Left forelimb (tissue), 1 donor: ENCODE data around the gene GALP.
"Not testable (repeated sequence)": the region's sequence is repeated elsewhere in the genome, so short reads cannot be mapped to it uniquely, and the experiment has no call there.

Source experiments
- DNase-seq: peaks from one replicate; pipeline ENCODE4 v3.0.0-alpha.2; 2018; ENCODE audit warnings: low spot score

Gene GALP

DNA sequence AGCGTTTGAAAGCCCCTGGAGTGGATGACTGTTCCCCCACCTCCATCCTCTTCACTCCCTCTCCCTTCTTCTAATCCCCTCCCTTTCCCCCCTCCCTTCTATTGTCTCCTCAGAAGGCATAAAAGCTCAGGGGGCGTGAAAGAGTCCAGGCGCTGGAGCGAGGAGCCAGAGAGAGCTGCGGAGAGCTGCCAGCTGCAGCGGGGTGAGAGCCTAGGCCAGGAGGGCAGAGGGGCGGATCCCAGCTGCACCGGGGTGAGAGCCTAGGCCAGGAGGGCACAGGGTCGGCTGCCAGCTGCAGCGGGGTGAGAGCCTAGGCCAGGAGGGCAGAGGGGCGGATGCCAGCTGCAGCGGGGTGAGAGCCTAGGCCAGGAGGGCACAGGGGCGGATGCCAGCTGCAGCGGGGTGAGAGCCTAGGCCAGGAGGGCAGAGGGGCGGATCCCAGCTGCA is at the start of gene GALP:
TSS of gene GALP (plus strand) at position 148 of the 447 bp plus-strand sequence. CDS start 1,101 bp downstream, outside the sequence.
- DNase-seq, result not testable (repeated sequence)

DNA sequence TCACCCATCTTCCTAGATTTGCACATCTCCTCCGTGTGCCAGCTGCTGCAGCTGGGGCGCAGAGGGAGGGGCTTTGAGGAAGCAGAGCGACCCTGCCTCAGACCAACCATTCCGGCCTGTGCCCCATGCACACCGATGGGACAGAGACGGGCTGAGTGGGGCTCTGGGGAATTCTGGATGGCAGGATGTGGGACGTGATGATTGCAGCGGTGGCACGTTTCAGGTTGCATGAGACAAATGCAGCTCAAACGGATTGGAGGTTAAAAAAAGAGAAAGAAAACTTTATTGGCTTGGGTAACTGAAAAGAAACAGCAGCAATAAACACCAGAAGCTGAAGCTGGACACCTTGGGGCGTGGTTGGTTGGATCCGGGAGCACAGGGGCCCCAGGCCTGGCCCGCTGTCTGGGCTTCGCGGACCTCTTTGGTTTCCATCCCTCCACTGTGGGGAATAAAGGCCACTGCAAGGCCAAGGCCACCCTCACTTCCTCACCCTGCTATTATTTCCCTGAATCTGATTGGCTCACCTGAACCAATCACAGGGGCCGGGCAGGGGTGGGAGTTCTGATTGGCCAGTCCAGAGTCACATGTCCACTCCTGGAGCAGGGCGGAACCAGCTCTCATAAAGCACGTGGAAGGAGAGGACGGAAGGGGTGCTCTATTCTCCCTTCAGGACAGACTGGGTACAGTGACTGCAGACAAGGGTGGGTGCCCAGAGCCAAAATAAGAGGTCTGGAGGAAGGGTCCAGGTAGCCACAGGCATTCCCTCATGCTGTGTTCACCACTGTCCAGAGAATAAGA is 48.6 kb upstream of the GALP start:
- no peak for DNase-seq

DNA sequence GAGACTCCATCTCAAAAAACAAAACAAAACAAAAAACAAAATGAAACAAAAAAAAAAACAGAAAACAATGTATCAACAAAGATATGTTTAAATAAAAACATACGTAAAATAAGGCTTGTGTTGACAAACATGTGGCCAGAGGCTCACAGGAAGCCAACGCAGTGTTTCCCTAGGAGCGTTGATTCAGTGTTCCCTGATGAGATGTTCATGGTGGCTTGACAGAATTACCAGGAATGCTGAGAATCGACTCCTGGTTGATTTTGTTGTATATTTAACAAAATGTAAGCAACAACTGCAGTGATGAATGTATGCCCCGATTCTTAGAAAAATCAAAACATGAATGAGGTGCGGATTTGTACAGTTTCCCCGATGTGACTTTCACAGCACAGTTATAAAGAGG is 45.8 kb upstream of the GALP start:
- no peak for DNase-seq

DNA sequence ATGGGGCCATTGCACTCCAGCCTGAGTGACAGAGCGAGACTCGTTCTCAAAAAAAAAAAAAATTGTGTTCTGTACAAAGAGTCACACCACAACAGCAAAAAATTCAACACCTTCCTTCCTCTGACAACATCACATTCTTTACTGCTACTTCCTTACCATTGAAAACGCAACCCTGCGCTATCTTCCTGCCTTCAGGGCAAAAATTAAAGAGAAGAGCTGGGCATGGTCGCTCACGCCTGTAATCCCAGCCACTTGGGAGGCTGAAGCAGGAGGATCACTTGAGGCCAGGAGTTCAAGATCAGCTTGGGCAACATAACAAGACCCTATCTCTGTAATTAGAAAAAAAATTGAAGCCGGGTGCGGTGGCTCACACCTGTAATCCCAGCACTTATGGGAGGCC is 44.2 kb upstream of the GALP start:
- no peak for DNase-seq

DNA sequence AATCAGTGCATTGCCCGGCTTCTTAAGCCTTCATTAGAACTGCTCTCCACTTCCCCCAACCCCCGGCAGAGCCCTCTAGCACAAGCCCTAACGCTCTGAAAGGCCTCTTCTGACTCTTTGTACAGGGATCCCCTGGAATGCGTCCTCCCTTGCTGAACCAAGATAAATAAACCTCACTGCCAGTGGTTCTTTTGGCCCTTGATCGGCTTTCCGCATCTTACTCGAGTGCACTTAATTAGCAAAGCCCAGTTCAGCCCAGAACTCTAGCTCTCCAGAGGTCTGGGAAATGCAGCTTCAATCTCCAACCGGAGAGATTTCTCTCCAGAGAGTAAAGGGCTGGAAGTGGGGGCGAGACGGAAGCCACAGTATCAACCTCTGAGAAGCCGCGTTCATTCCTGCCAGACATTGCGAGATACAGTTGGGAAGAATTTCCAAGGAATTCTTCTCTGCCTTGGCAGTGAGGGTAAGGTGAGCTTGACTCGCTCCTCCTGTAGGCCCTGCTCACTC is 43.4 kb upstream of the GALP start:
- no peak for DNase-seq

DNA sequence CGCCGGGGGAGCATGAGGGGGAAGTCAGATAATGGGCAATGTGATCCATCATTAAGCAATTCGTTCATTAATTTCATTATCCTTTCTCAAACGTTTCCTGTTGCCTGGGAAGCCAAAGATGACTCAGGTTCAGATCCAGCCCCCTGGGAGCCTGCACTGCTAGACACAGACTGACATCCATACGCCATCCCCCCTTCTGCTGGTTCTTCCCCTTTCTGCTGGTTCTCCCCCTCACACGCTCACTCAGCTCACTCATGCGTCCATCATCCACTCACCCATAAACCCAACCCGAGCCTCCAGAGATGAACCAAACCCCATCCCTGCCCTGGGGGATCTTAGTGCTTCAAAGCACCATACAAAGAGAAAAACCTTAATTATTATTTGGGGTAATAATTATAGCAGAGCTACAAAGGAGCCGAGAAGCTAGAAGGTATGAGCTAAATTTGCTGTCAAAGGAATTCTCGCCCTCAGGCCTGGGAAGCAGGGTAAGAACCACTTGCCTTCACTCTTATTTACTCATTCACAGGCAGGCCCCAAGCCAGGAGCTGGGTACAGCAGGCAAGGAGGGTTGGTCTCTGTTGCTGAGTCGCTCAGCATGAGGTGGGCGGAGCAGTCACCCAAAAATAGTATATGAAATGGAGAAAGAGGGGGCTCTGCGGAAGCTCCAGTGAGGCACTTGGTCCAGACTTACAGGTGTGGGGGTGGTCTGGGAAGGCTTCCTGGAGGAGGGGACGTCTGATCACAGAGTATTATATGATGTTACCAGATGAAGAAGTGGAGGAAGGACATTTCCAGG is 41.8 kb upstream of the GALP start:
- no peak for DNase-seq

DNA sequence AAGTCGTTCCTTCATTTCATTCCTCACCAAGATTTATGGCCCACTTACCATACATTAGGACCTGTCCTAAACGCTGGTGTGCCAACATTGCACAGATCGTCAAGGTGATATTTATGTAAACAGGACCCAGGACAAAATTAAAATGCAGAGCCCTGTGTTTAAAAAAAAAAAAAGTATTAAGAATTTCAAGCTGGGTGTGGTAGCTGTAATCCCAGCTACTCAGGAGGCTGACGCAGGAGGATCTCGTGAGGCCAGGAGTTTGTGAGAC is 41.2 kb upstream of the GALP start:
- no peak for DNase-seq

DNA sequence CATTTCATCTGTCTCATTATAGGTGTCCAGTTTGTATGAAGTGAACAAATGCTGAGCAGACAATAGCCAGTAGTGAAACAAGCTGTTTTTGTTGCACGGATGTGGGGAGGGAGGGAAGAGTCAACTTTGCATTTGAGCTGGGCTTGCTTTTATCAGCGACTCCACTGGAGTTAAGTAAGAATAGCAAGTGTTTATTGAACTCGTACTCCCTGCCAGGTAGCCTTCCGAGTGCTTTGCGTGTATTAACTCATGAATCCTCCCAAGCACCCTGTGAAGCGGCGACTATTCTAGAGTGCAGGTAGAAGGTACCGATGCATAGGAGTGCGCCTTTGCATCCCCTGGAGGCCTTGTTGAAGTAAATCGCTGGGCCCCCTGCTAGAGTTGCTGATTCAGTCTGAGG is 39.4 kb upstream of the GALP start:
- DNase-seq, result no peak

DNA sequence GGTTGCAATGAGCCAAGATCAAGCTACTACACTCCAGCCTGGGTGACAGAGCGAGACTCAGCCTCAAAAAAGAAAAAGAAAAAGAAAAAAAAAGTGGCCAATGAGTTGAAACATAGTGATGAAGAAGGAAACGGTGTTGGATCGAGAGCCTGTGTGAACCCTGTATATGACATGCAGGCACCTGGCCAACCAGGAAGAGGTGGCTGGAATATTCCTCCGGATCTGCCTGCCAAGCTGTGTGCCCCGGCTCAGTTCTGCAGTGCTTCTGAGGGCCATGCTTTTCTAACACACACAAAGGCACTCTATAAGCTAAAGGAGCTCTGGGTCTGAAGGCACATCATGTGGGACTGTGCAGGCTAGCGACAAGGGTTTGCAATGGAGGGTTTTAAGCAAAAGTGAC is 38.4 kb upstream of the GALP start:
- no peak for DNase-seq

DNA sequence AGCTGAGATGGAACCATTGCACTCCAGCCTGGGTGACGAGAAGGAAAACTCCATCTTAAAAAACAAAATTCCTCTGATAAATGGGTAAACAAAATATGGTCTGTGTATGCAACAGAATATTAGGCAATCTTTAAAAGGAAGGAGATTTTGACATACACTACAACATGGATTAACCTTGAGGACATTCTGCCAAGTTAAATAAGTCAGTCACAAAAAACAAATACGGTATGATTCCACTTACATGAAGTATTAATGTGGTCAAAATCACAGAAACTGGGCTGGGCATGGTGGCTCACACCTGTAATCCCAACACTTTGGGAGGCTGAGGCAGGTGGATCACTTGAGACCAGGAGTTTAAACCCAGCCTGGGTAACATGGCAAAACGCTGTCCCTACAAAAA is 37.7 kb upstream of the GALP start:
- no peak for DNase-seq

DNA sequence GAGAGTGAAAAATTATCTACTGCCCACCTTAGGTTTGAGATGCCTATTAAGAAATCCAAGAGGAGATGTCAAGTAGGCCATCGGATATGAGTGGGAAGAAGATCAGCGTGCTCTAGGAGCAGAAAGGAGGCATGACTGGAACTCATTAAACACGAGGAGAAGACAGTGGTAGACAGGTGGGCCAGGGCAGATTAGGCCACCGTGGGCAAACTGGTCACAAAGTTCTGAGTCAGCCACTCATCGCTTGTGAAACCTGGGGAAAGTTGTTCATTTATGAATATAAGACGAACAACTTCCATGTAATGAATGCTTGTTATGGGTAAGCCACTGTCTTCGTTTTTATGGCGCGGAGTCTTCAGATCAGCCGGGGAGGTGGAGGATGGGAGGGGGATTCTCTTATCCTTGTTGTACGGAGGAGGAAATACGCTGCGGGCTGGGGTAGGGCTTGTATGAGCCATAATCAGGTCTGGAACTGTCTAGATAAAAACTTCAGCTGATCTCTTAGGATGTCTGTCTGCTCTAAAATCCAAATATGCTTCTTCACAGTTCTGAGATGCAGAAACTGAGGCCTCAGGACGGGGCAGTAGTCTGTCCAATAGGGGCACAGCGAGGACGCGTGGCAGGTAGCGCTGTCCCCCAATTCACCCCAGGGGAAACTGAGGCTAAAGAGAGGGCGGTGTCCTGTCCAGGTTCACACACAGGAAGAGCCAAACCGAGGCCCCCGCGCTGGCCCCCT is 35.8 kb upstream of the GALP start:
- no peak for DNase-seq

DNA sequence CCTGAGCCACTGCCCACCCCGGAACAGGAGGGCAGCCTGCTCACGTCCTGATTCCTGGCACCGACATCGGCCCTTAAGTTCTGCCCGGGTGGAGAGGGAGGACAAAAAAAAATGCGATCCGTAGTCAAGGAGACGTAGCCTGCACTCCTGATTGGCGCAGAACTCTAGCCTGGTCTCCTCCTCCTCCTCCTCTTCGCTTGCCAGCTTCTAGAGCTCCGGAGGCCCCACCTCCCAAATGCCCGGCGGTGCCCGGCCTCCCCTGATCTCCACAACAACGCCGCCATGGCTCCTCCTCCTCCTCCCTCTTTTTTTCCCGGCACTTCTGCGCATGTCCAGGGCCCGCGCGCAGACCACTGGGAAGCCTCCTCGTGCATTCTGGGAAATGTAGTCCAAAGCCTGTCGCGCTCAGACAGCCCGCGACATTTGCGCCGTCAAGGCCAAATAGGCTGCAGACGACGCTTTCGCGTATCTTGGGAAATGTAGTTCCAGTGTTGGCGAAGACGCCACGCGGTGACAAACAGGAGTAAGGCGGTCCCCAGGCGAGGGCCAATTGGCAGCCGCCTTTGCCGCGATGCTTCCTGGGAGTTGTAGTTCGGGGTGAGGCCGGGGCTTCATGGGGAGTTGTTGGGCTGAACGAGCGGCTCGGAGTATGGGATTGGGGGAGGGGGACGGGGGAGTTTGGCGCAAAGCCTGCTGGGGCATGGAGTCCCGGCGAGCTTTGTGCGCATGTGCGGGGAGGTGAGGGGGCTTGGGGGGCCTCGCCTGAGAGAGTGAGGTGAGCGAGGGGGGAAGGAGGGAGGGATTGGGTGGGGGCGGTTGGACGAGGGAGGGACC is 35.0 kb upstream of the GALP start, which contains the start of gene ZNF444:
TSS of gene ZNF444 (plus strand) at position 705 of the 834 bp plus-strand sequence. CDS start 5,625 bp downstream, outside the sequence.
- DNase-seq, result peak; percentile 100

DNA sequence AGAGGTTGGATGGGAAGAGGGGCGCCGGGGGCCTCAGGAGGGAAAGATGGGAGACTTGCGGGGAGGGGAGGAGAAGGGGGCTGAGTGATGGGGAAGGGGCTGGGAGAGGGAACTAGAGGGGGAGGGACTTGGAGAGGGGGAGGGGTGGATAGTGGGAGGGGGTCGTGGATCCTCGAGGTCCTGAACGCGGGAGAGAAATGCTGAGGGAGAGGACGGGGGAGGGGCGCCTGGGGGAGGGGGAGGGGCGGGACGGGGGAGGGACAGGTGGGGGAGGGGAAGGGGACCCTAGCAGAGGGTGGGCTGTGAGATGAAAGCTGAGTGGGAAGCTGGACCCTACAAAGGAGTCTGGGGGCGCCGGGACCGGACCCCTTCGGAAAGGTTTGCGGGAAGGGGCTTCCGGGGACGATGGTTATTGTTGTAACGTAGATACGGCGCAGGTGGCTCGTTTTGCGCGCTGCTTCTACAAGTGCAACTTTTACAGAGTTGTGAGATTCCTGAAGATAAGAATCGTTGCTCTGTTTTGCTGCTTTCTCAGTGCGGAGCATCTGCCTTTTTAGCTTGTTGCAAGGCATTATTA is 34.3 kb upstream of the GALP start:
- no peak for DNase-seq

DNA sequence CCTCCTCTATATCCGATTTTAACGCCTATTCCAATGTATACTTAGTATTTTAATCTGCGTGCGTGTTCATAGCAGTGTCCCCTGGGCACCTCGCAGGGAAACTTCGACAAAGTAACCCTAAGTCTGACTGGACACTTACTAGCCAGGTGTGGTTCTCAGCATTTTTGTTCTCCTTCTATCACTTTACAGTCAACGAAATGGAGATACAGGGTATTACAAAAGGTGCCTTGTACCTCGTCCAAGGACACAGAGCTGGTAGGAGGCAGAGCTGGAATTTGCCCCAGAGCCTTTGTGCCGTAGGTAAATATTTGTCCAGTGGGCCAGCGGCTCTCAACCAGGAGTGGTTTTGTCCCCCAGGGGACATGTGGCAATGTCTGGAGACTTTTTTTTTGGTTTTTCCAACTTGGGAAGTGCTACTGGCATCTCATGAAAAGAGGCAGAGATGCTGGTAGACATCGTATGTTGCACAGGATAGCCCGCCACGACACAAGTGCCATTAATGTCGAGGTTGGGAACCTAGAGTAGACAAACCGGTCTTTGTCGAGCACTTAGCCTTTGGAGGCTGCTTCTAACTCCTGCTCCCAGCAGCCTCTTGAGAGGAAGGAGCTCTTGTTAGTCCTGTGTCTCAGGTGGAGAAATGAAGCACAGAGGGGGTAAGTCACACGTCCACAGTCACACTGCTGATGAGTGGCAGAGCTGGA is 33.6 kb upstream of the GALP start:
- DNase-seq, result no peak

DNA sequence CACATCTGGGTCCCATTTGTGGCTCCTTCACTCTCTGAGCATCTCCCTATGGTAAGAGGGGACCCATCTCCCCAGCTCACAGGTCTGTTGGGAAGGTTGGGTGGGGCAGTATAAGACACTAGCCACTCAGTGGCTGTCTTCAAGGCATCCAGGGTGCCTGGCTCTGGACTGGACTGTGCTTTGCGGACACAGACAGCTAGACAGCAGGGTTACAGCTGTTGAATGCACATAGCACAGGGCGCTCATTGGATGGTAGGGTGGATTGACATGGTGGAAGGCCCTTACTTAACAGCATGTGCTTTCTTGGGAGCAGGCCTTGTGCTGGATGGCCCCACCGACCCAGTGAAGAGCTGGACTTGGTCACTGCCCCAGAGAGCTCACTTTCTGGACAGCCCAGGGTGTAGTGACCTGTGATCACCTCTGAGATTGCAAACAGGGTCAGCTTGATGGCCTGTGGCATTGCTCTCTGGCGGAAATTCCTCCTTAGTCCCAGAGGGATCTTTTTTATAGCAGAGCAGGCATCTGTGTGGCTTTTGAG is 32.8 kb upstream of the GALP start:
- no peak for DNase-seq

DNA sequence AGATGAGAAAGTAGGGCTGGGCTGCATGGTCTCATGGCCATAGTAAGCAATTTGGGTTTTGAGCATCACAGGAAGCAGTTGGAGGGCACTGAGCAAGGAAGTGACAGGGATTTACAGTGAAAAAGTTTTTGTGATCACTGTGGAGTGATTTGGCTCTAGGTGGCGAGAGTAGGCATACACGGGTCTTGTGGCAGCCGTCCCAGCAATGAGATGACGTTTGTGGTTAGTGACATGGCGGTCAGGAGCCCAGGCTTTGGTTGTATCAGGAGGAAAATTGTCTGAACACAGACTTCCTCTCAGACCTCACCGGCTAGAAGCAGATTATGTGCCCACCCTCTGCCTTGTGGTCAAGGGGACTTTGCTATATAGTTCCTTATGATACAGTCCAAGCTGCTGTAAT is 31.4 kb upstream of the GALP start:
- DNase-seq, result no peak

DNA sequence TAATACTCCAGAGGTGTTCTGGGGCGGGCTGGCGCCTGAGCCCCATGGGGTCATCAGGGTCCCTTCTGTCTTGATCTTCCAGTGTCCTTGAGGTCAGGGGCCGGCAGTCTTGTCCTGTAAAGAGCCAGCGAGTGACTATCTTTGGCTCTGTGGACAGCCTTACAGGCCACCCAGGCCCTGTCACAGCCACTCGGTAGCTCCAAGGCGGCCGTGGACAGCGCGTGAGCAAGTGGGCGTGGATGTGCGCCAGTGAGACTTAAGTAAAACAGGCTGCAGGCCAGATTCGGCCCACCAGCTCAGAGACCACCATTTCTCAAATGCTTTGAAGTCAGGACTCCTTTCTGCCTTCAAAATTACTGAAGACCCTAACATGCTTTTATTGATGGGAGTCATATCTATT is 31.0 kb upstream of the GALP start:
- DNase-seq, result no peak

DNA sequence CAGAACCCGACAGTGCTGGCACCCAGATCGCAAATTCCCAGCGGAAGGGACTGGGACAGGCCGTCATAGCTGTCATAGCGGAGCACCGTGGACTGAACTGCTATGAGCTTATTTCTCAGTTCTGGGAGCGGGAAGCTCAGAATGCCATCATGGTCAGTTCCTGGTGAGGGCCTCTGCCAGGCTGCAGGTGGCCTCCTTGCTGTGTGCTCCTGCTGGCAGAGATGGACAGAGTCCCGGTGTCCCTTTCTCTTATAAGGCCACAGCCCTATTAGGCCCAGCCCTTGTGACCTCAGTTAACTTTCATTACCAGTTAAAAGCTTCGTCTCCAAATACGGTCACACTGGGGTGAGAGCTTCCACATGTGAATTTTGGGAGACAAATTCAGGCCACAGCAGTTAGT is 30.1 kb upstream of the GALP start:
- no peak for DNase-seq

DNA sequence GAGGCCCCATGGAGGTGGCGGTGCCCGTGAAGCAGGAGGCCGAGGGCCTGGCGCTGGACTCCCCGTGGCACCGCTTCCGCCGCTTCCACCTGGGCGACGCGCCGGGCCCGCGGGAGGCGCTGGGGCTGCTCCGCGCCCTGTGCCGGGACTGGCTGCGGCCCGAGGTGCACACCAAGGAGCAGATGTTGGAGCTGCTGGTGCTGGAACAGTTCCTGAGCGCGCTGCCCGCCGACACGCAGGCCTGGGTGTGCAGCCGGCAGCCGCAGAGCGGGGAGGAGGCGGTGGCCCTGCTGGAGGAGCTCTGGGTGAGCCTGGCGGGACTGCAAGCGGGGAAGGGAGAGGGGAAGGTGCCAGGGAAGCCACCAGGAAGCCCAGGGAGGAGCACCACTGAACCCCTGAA is 28.9 kb upstream of the GALP start:
- no peak for DNase-seq

DNA sequence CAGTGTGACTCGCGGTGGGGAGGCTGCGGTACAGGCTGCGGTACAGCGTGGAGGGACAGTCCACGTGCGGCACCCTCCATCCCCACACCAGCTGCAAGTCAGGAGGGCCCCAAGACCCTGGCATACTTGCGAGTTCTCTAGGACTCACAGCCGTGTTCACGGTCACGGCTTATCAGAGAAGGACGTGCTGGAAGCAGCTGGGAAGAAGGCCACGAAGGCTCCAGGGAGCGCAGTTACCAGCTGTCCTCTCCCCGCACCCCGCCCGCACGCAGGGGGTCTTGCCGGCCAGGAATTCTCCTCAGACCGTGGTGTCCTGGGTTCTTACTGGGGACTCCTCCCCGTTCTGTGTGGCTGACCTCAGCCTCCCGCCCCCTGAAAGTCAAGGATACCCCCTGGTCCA is 28.5 kb upstream of the GALP start:
- DNase-seq, result no peak
